ENCODE data around the gene KCNIP4.

KCNIP4 gene

GRCh38 chr4:21757248-21757647 lies 191.3 kb downstream of the KCNIP4 start:
- DNase-seq (ENCODE audit: low read depth): no peak

GRCh38 chr4:21753084-21753760 lies 195.3 kb downstream of the KCNIP4 start:
- DNase-seq (ENCODE audit: low read depth): no peak

GRCh38 chr4:21752616-21753015 lies 196.0 kb downstream of the KCNIP4 start:
- DNase-seq (ENCODE audit: low read depth): no peak

- DNase-seq (ENCODE audit: low read depth): no peak
Observed at GRCh38 chr4:21749924-21750323, 198.6 kb downstream of the KCNIP4 start.

- DNase-seq (ENCODE audit: low read depth): no peak
Observed at GRCh38 chr4:21749412-21749811, 199.2 kb downstream of the KCNIP4 start.

- no peak for DNase-seq (ENCODE audit: low read depth)
Observed at GRCh38 chr4:21744046-21744445, 204.5 kb downstream of the KCNIP4 start.

- DNase-seq (ENCODE audit: low read depth): no peak
Observed at GRCh38 chr4:21742326-21742725, 206.2 kb downstream of the KCNIP4 start.

GRCh38 chr4:21738821-21739220 lies 209.8 kb downstream of the KCNIP4 start:
- DNase-seq (ENCODE audit: low read depth): no peak

- no peak for DNase-seq (ENCODE audit: low read depth)
Observed at GRCh38 chr4:21735866-21736265, 212.7 kb downstream of the KCNIP4 start.

- no peak for DNase-seq (ENCODE audit: low read depth)
Observed at GRCh38 chr4:21733894-21734630, 214.5 kb downstream of the KCNIP4 start.

GRCh38 chr4:21728304-21728703 lies 220.3 kb downstream of the KCNIP4 start:
- no peak for DNase-seq (ENCODE audit: low read depth)

GRCh38 chr4:21726255-21726815 lies 222.2 kb downstream of the KCNIP4 start:
- DNase-seq (ENCODE audit: low read depth): no peak

GRCh38 chr4:21722157-21722839 lies 226.3 kb downstream of the KCNIP4 start:
- DNase-seq (ENCODE audit: low read depth): no peak

- DNase-seq (ENCODE audit: low read depth): no peak
Observed at GRCh38 chr4:21716531-21716930, 232.0 kb downstream of the KCNIP4 start.

GRCh38 chr4:21710179-21710835 lies 238.3 kb downstream of the KCNIP4 start:
- no peak for DNase-seq (ENCODE audit: low read depth)

- no peak for DNase-seq (ENCODE audit: low read depth)
Observed at GRCh38 chr4:21709761-21710160, 238.8 kb downstream of the KCNIP4 start.

- DNase-seq (ENCODE audit: low read depth): no peak
Observed at GRCh38 chr4:21709031-21709430, 239.5 kb downstream of the KCNIP4 start.

GRCh38 chr4:21699446-21699845 lies 249.1 kb downstream of the KCNIP4 start:
- no peak for DNase-seq (ENCODE audit: low read depth)

- DNase-seq (ENCODE audit: low read depth): no peak
Observed at GRCh38 chr4:21697583-21697982, 251.0 kb downstream of the KCNIP4 start.

GRCh38 chr4:21695141-21695540 lies 253.4 kb downstream of the KCNIP4 start:
- DNase-seq (ENCODE audit: low read depth): no peak

- no peak for DNase-seq (ENCODE audit: low read depth)
Observed at GRCh38 chr4:21692241-21692640, 256.3 kb downstream of the KCNIP4 start.

- DNase-seq (ENCODE audit: low read depth): no peak
Observed at GRCh38 chr4:21688596-21689265, 259.8 kb downstream of the KCNIP4 start.

Data from activated T-cell treated with anti-CD3 and anti-CD28 coated beads for 1 hour (primary cell).